Cerebellar cortex (tissue), 1 donor: ENCODE data around the gene PRSS50.

Experiments used
- DNase-seq: peaks from one replicate; pipeline ENCODE4 v3.0.0-alpha.2; 2015; ENCODE audit warnings: low spot score

The PRSS50 gene

GRCh38 chr3:46670000-46670890 is 47.4 kb downstream of the PRSS50 start:
- no peak for DNase-seq

DNA sequence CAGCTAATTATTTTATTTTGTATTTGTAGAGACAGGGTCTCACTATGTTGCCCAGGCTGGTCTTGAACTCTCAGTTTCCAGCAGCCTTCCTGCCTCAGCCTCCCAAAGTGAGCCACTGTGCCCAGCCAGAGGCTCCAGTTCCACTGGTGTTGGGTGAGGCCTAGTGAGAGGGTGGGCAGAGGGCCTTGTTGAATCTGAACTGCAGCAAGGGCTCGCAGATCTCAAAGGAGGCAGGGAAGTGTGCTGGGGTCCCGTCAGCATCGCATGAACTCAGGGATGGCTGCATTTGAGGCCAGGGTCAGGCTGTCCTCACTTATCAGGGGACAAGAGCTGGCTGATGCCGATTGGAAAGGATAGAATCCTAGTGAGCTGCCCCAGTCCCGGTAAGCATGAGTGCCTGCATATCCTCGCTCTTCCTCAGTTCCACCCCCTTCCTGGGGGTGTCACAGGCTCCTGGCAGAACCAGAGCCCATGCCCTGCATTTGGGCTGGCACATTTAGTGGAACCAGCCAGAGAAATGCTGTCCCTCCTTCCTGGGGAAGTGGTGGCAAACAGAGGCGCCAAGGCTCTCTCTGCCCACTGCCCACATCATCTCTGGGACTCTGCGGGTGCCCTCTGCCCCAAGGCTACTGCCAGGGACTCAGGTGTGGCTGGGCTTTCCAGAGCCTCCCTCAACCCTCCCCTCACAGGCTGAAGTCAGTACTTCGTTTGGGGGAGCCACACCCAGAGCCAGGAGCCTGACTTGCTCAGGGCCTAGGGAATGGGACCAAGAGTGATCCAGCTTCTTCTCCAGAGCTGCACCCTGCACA is 48.3 kb downstream of the PRSS50 start:
- no peak for DNase-seq

DNA sequence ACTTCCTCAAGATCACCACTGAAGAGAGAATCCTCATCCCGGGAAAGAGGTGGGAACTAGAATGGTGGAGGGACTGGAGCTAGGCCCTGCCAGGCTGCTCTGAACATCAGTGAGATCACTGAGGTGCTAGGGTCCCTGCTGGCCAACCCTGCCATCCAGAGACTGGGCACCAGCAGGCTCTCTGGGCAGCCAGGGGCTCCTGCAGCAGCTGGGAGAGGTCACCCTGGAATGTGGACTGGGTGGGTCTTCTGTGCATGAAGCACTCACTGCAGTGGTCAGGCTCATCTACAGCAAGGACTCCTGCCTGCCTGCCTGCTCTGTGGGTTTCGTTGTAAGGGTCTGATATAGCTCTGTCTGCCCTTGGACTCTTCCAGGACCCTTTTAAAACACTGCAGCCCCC is 49.1 kb downstream of the PRSS50 start:
- no peak for DNase-seq

GRCh38 chr3:46668116-46668515 is 49.6 kb downstream of the PRSS50 start:
- DNase-seq, result no peak

GRCh38 chr3:46667657-46668056 is 50.0 kb downstream of the PRSS50 start:
- DNase-seq, result no peak

GRCh38 chr3:46667061-46667621 is 50.5 kb downstream of the PRSS50 start:
- DNase-seq, result no peak

DNA sequence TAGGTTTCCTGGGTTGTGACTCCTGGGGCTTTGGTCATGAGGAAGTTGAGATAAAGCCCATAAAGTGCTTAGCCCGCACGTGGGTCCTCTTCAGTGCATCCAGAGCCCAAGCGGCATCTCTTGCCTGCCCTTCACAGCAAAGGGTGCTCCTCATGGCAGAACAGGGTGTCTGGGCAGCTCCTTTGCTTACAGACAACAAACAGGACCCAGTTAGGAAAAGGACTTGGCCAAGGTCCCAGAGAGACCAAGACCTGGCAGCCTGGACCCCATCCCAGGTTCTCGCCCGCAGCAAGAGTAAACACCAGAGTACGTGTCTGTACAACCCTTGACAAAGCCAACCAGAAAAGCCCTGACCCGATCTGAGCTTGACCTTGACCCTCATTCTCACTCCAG is 51.2 kb downstream of the PRSS50 start:
- DNase-seq, result no peak

GRCh38 chr3:46665763-46666452 is 51.8 kb downstream of the PRSS50 start:
- DNase-seq, result no peak

DNA sequence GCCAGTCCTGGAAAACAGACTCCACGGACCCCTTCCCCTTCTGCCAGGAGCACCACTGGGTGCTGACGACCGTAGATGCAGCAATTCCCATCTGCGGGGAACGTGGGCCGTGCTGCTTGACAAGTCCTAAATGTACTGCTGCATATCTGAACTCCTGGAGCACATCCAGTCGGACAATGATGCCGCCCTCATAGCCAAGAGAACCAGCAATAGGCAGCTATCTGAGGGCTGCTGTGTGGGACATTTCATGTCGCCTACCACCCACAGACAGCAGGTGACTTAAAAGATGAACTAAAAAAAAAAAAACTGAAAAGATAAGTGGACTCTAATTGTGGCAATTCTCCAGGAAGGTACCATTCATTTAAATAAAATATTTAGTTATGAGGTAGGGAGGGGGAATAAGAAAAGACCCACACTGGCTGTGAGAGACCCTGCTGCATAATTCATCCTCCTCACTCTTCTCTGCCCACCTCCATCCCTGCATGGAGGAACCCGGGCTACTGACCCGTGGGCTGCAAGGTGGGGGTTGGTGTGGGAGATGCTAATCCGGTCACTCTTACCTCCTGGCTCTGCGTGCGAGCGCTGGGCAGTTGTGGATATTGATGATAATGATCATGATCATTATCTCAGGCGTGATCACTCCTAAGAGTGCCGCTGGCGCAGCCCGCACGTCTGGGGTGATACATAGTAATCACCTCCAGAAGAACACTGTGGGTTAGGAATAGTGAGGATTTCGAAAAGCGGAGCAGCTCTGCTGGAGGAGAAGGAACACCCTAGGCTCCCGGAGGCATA is 52.5 kb downstream of the PRSS50 start:
- DNase-seq, result no peak

DNA sequence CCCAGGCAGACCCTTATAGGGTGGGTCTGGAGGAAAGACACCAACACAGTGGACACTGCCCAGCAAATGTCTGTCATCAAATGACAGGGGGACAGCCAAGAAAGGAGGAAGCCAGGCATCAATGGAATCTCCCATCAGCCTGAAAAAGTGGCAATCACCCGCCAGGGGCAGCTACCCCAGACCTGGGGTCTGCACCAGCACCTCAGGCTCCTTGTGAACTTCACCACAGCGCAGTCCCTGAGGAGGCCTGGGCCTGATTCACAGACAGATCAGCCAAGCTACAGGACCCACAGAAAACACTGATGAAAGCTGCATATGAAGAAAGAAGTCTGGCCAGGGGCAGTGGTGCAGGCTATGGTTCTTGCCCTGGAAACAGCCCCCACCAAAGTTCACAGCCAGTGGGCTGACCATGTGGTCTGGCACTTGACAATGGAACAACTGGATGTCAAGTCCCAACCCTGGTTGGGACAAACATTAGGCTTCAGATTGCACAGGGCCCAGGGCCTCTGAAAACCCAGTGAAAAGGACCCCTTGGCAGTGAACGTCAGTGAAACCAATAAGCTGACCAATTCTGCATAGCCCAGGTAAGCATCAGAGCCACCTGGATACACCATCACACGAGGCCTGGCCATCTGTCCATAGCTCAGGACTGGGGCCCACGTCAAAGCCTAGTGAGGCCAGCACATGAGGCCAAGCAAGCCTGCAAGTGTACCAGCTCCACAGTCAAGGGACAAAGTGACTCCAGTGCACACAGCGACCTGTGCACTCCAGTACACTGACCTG is 53.3 kb downstream of the PRSS50 start:
- no peak for DNase-seq

DNA sequence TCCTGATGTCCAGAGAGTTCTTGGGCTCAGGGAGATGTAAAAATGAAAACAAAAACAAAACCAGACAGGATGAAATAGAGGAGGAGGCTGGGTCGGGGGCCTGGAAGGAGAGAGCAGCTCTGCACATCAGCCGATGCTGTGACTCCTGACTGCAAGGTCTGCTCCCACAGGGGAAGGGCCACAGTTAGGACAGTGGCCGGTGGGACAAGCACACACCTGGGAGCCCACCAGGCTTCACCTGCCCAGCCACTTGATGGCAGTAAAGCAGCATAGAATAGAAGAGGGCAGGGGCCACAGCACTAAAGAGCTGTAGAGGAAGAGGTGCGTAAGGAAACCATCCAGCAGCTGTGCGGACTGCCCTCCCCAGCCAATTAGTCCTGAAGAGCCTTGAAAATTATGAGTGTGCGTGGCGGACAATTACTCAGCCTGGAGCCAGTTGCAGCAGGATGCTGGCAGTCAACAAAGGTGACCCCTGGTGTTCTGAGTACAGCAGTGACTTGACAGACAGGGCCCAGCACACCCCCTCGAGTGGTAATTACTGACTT is 54.0 kb downstream of the PRSS50 start:
- DNase-seq, result no peak

GRCh38 chr3:46662771-46663551 is 54.7 kb downstream of the PRSS50 start:
- DNase-seq, result no peak
